IMR-90 (cell line): ENCODE results near the gene SERBP1. TPM values are rescaled to one million over a fixed set of nuclear protein-coding genes. Genes with fewer than 3 reads are reported as not detected.

Source experiments
- ATAC-seq: fragments of 200-7000 bp; cut with Tn5 transposase; 2 replicates; pipeline ENCODE4 v1.9.1; 2020; ENCODE audit warnings: low read depth, mild to moderate bottlenecking, moderate library complexity
- BruUV-seq: library from RNA; stranded (reverse); fragments of 400-500 nt; replicated peaks from 2 replicates; lab custom pipeline; 2021; lab: Mats Ljungman, UMichigan
- CTCF ChIA-PET: fragments of 300-600 bp; formaldehyde crosslinking; extraction: SDS; loops from one replicate; lab custom pipeline; 2021; ENCODE audit warnings: antibody characterized with exemption; lab: Yijun Ruan, JAX
- POLR2A ChIA-PET: fragments of 300-600 bp; sonication (Branson Sonifier 250); formaldehyde crosslinking; loops from one replicate; lab custom pipeline; 2022; ENCODE audit warnings: antibody characterized with exemption; ENCODE audit not compliant: unreplicated experiment; lab: Charles Lee
- DNase-seq: peaks from one replicate; pipeline ENCODE4 v3.0.0; 2013
- H2AFZ ChIP-seq: replicated peaks from 2 replicates; pipeline ENCODE3; 2013; ENCODE audit warnings: low read length, mild to moderate bottlenecking; ENCODE audit not compliant: poor library complexity
- H2AK5ac ChIP-seq: 2 replicates; pipeline ENCODE4 v1.6.1; 2013; ENCODE audit warnings: low read depth, low read length, inconsistent platforms
- H2AK9ac ChIP-seq: replicated peaks from 2 replicates; pipeline ENCODE3; 2013; ENCODE audit warnings: mild to moderate bottlenecking, low read depth, low read length, moderate library complexity; ENCODE audit not compliant: poor library complexity
- H2BK120ac ChIP-seq: 2 replicates; pipeline ENCODE4 v1.6.1; 2013; ENCODE audit warnings: low read depth, low read length, inconsistent platforms
- H2BK15ac ChIP-seq: 3 replicates; pipeline ENCODE4 v1.6.1; 2013; ENCODE audit warnings: low read depth, low read length, inconsistent platforms
- H2BK20ac ChIP-seq: 2 replicates; pipeline ENCODE4 v1.6.1; 2013; ENCODE audit warnings: low read depth, mild to moderate bottlenecking, inconsistent platforms, low read length, moderate library complexity
- H2BK5ac ChIP-seq: 2 replicates; pipeline ENCODE4 v1.6.1; 2013; ENCODE audit warnings: mild to moderate bottlenecking, low read depth, low read length, inconsistent platforms; ENCODE audit not compliant: poor library complexity, severe bottlenecking
- H3K14ac ChIP-seq: replicated peaks from 2 replicates; pipeline ENCODE4 v1.6.1; 2013; ENCODE audit warnings: low read depth, low read length, inconsistent platforms
- H3K18ac ChIP-seq: 2 replicates; pipeline ENCODE4 v1.6.1; 2013; ENCODE audit warnings: low read depth, low read length, control low read depth
- H3K23ac ChIP-seq: 2 replicates; pipeline ENCODE4 v1.6.1; 2013; ENCODE audit warnings: low read depth, low read length, inconsistent platforms
- H3K27ac ChIP-seq: 2 replicates; pipeline ENCODE4 v1.5.1; 2013; ENCODE audit warnings: mild to moderate bottlenecking, control low read depth, low read length; ENCODE audit not compliant: insufficient read depth
- H3K27me3 ChIP-seq: 2 replicates; pipeline ENCODE4 v1.6.1; 2013; ENCODE audit warnings: low read length; ENCODE audit not compliant: control insufficient read depth, insufficient read depth
- H3K36me3 ChIP-seq: 2 replicates; pipeline ENCODE4 v1.6.1; 2013; ENCODE audit warnings: low read length, mixed read lengths; ENCODE audit not compliant: control insufficient read depth, insufficient read depth
- H3K4ac ChIP-seq: 2 replicates; pipeline ENCODE4 v1.6.1; 2013; ENCODE audit warnings: low read depth, low read length, inconsistent platforms
- H3K4me1 ChIP-seq: 2 replicates; pipeline ENCODE4 v1.6.1; 2013; ENCODE audit warnings: low read length, mixed read lengths; ENCODE audit not compliant: control insufficient read depth, insufficient read depth
- H3K4me2 ChIP-seq: 2 replicates; pipeline ENCODE4 v1.6.1; 2013; ENCODE audit warnings: low read depth, mild to moderate bottlenecking, control low read depth, low read length, moderate library complexity
- H3K4me3 ChIP-seq: 2 replicates; pipeline ENCODE4 v1.5.1; 2013; ENCODE audit warnings: low read depth, mild to moderate bottlenecking, control low read depth, low read length, moderate library complexity; ENCODE audit not compliant: insufficient read depth
- H3K56ac ChIP-seq: 2 replicates; pipeline ENCODE4 v1.6.1; 2013; ENCODE audit warnings: low read length, inconsistent platforms; ENCODE audit not compliant: insufficient read depth; ENCODE audit errors: extremely low read depth
- H3K79me1 ChIP-seq, 2 experiments: 2 replicates each; pipeline ENCODE4 v1.6.1; 2013; ENCODE audit warnings: low read length in 2 of 2, inconsistent platforms in 1 of 2, low read depth in 1 of 2
- H3K9ac ChIP-seq: 2 replicates; pipeline ENCODE4 v1.6.1; 2013; ENCODE audit warnings: low read depth, low read length, control low read depth
- H3K9me1 ChIP-seq: 2 replicates; pipeline ENCODE4 v1.6.1; 2013; ENCODE audit warnings: low read length, inconsistent platforms; ENCODE audit not compliant: insufficient read depth
- H3K9me3 ChIP-seq: 2 replicates; pipeline ENCODE4 v1.6.1; 2013; ENCODE audit warnings: low read length; ENCODE audit not compliant: control insufficient read depth, insufficient read depth
- H4K20me1 ChIP-seq: 2 replicates; pipeline ENCODE4 v1.6.1; 2013; ENCODE audit warnings: low read length, inconsistent platforms; ENCODE audit not compliant: insufficient read depth
- H4K5ac ChIP-seq: 2 replicates; pipeline ENCODE4 v1.6.1; 2013; ENCODE audit warnings: mild to moderate bottlenecking, low read depth, low read length, control low read depth
- H4K8ac ChIP-seq, 2 experiments: 2 replicates each; pipeline ENCODE4 v1.6.1; 2013; ENCODE audit warnings: low read depth in 2 of 2, low read length in 2 of 2, control low read depth in 1 of 2, inconsistent platforms in 1 of 2
- H4K91ac ChIP-seq: 2 replicates; pipeline ENCODE4 v1.6.1; 2013; ENCODE audit warnings: low read depth, low read length, inconsistent platforms; ENCODE audit not compliant: insufficient read depth
- RAD21 ChIP-seq: IDR thresholded peaks from 2 replicates; pipeline ENCODE4 v1.6.1; 2012; ENCODE audit warnings: low read length, improper control_type of control experiment
- WGBS, 2 experiments: methylation state at CpG; one replicate each; pipeline versions ENCODE4 v1.1.5 to v1.1.7; 2013; ENCODE audit warnings: missing lambda C conversion rate in 2 of 2; ENCODE audit not compliant: insufficient read length in 1 of 2; ENCODE audit errors: extremely low coverage in 2 of 2; 5-methylcytosine and 5-hydroxymethylcytosine counted together
- dilution Hi-C: fragments of 300-500 bp; cut with HindIII; formaldehyde crosslinking; loops from one replicate; pipeline ENCODE4 v1.14.3; 2018; ENCODE audit warnings: low sequenced_read_pairs; ENCODE audit not compliant: unreplicated experiment
- in situ Hi-C: fragments of 300-500 bp; cut with MboI; formaldehyde crosslinking; loops from 3 replicates; pipeline ENCODE4 v1.14.3; 2019; ENCODE audit warnings: low sequenced_read_pairs, inconsistent platforms, mixed read lengths
- intact Hi-C: fragments of 100-400 bp; cut with micrococcal nuclease; formaldehyde crosslinking; loops from 2 replicates; pipeline ENCODE4 v1.10.0; 2022
- polyA plus RNA-seq, 3 experiments: library from polyadenylated mRNA; depleted of rRNA; stranded (reverse); fragments of >200 nt; gene quantifications; 2 replicates each; pipeline ENCODE4 v1.2.3, GENCODE V29; 2012; ENCODE audit warnings: low replicate concordance in 1 of 3
- total RNA-seq: library from RNA; depleted of rRNA; stranded (reverse); fragments of >200 nt; gene quantifications from 2 replicates; pipeline ENCODE4 v1.2.3, GENCODE V29; 2012

The SERBP1 gene
- total and polyA plus RNA-seq, 2 of the 4 experiments (the other 2 are of a cell fraction), result 94.1 to 153 TPM

- no peak overlapping the region for H4K5ac ChIP-seq
- intact Hi-C loops, result no loop called here
- no peak overlapping the region for H4K91ac ChIP-seq
- dilution Hi-C loops, result no loop called here
- no peak overlapping the region for H3K23ac ChIP-seq
- H3K56ac ChIP-seq, result no peak overlapping the region
- ChIA-PET POLR2A (no interaction called here), CTCF (no interaction called here)
- BruUV-seq, result no TSS peak
- no peak overlapping the region for H2AK5ac ChIP-seq
- H2BK15ac ChIP-seq, result no peak overlapping the region
- H3K9ac ChIP-seq, result no peak overlapping the region
- no peak overlapping the region for H3K4me2 ChIP-seq
- no peaks in the 10 kb centered on the region for H3K36me3 ChIP-seq
- DNase-seq (no peak), ATAC-seq (no peak)
- no peak overlapping the region for H2BK5ac ChIP-seq
- no peaks in the 10 kb centered on the region for H3K9me1 ChIP-seq
- H4K8ac ChIP-seq, result no peak overlapping the region
- no peaks in the 10 kb centered on the region for H3K27me3 ChIP-seq
- no peak overlapping the region for H2AFZ ChIP-seq
- no peak overlapping the region for H3K27ac ChIP-seq
- no peaks in the 10 kb centered on the region for H3K4me1 ChIP-seq
- H3K79me1 ChIP-seq, result no peaks in the 10 kb centered on the region
- H2BK120ac ChIP-seq, result no peak overlapping the region
- no peak overlapping the region for H3K18ac ChIP-seq
- WGBS, 2 experiments, result 94% methylated on average over 5 of the region's 5 CpGs; no CpG with 5 or more reads in 1 of the 2 experiments
- H4K20me1 ChIP-seq, result no peaks in the 10 kb centered on the region
- no peak overlapping the region for H2AK9ac ChIP-seq
- no peaks in the 10 kb centered on the region for H3K9me3 ChIP-seq
- in situ Hi-C loops, result no loop called here
- H2BK20ac ChIP-seq, result no peak overlapping the region
- no peak overlapping the region for H3K4ac ChIP-seq
- no peak overlapping the region for H3K14ac ChIP-seq
- no peak for TF ChIP-seq RAD21
- H3K4me3 ChIP-seq, result no peak overlapping the region
Measured at GRCh38 chr1:67361641-67362040, 68.6 kb downstream of the SERBP1 start.
